GM19455 (cell line): ENCODE data around the gene RAB15.
"Not testable (repeated sequence)": the region's sequence is repeated elsewhere in the genome, so short reads cannot be mapped to it uniquely, and the experiment has no call there.

ENCODE experiments used
- ATAC-seq: cut with Tn5 transposase; IDR thresholded peaks from one replicate; pipeline ENCODE4 v1.9.1; 2021; ENCODE audit not compliant: unreplicated experiment

Gene RAB15

GRCh38 chr14:64914237-64915028, 57.7 kb downstream of the RAB15 start, which contains the start of gene CHURC1:
CHURC1 (plus strand) TSS chr14:64914455; CDS start chr14:64914496, 41 bp downstream.
- ATAC-seq, result peak; percentile 95

GRCh38 chr14:64913477-64913876, 58.7 kb downstream of the RAB15 start:
- not testable (repeated sequence) for ATAC-seq

- ATAC-seq, result no peak
Observed at GRCh38 chr14:64912261-64912660, 59.9 kb downstream of the RAB15 start.

- no peak for ATAC-seq
Observed at GRCh38 chr14:64910847-64911495, 61.2 kb downstream of the RAB15 start.

GRCh38 chr14:64906022-64906421, 66.1 kb downstream of the RAB15 start:
- ATAC-seq, result no peak

GRCh38 chr14:64899958-64900357, 72.2 kb downstream of the RAB15 start:
- ATAC-seq, result no peak
